ENCODE results near the gene XAF1.

- TF ChIP-seq, protein P1, sequence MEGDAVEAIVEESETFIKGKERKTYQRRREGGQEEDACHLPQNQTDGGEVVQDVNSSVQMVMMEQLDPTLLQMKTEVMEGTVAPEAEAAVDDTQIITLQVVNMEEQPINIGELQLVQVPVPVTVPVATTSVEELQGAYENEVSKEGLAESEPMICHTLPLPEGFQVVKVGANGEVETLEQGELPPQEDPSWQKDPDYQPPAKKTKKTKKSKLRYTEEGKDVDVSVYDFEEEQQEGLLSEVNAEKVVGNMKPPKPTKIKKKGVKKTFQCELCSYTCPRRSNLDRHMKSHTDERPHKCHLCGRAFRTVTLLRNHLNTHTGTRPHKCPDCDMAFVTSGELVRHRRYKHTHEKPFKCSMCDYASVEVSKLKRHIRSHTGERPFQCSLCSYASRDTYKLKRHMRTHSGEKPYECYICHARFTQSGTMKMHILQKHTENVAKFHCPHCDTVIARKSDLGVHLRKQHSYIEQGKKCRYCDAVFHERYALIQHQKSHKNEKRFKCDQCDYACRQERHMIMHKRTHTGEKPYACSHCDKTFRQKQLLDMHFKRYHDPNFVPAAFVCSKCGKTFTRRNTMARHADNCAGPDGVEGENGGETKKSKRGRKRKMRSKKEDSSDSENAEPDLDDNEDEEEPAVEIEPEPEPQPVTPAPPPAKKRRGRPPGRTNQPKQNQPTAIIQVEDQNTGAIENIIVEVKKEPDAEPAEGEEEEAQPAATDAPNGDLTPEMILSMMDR (IDR thresholded peaks at IDR 0.05) = no peak
- TF ChIP-seq MAX (IDR thresholded peaks at IDR 0.05) = no peak
Observed at GRCh38 chr17:6721744-6722143, 34.1 kb upstream of the XAF1 start.

Measured in A549 (cell line).